Neuronal stem cell (in vitro differentiated cells): Measurements from ENCODE around the gene KRTAP10-1.

Source experiments
- DNase-seq: peaks from one replicate; pipeline ENCODE4 v3.0.0-alpha.2; 2013; ENCODE audit warnings: low spot score
- H2AFZ ChIP-seq: one replicate; pipeline ENCODE4 v1.6.1; 2013; ENCODE audit warnings: mild to moderate bottlenecking, low read length, inconsistent platforms
- H2AK5ac ChIP-seq: 2 replicates; pipeline ENCODE4 v1.6.1; 2013; ENCODE audit warnings: low read depth, mild to moderate bottlenecking, inconsistent platforms, low read length, moderate library complexity, mixed read lengths
- H2BK120ac ChIP-seq: 2 replicates; pipeline ENCODE4 v1.6.1; 2013; ENCODE audit warnings: low read depth, mild to moderate bottlenecking, inconsistent platforms, low read length, moderate library complexity, mixed read lengths
- H2BK12ac ChIP-seq: one replicate; pipeline ENCODE4 v1.6.1; 2013; ENCODE audit warnings: low read length, inconsistent platforms
- H2BK15ac ChIP-seq: 2 replicates; pipeline ENCODE4 v1.6.1; 2013; ENCODE audit warnings: mild to moderate bottlenecking, low read length, inconsistent platforms, mixed read lengths
- H2BK5ac ChIP-seq: one replicate; pipeline ENCODE4 v1.6.1; 2013; ENCODE audit warnings: inconsistent platforms, mild to moderate bottlenecking, low read length, moderate library complexity
- H3K14ac ChIP-seq: one replicate; pipeline ENCODE4 v1.6.1; 2013; ENCODE audit warnings: low read length, inconsistent platforms
- H3K18ac ChIP-seq: 2 replicates; pipeline ENCODE4 v1.6.1; 2013; ENCODE audit warnings: low read length, inconsistent platforms
- H3K23ac ChIP-seq: 2 replicates; pipeline ENCODE4 v1.6.1; 2013; ENCODE audit warnings: low read depth, mild to moderate bottlenecking, mixed read lengths, low read length, inconsistent platforms; ENCODE audit not compliant: poor library complexity
- H3K27ac ChIP-seq: replicated peaks from 3 replicates; pipeline ENCODE4 v1.5.1; 2013; ENCODE audit warnings: low read length, inconsistent platforms
- H3K27me3 ChIP-seq, 3 experiments: 2 replicates each; pipeline ENCODE4 v1.6.1; 2013; ENCODE audit warnings: low read length in 3 of 3, mild to moderate bottlenecking in 2 of 3, inconsistent platforms in 1 of 3, low read depth in 1 of 3, mixed read lengths in 1 of 3, moderate library complexity in 1 of 3; ENCODE audit not compliant: control insufficient read depth in 3 of 3, insufficient read depth in 3 of 3
- H3K36me3 ChIP-seq, 2 donors: replicated peaks in 1 of 2; 2 replicates each; pipeline ENCODE4 v1.6.1; 2013; ENCODE audit warnings: low read length in 2 of 2; ENCODE audit not compliant: control insufficient read depth in 2 of 2, insufficient read depth in 2 of 2
- H3K4ac ChIP-seq: 2 replicates; pipeline ENCODE4 v1.6.1; 2013; ENCODE audit warnings: inconsistent platforms, mild to moderate bottlenecking, low read length, moderate library complexity
- H3K4me1 ChIP-seq, 2 donors: 1 replicate in 1 of 2; 2 replicates in 1 of 2; pipeline ENCODE4 v1.6.1; 2013; ENCODE audit warnings: low read length in 2 of 2, low read depth in 1 of 2; ENCODE audit not compliant: control insufficient read depth in 2 of 2, insufficient read depth in 1 of 2
- H3K4me2 ChIP-seq: one replicate; pipeline ENCODE4 v1.6.1; 2013; ENCODE audit warnings: mild to moderate bottlenecking, low read length, inconsistent platforms; ENCODE audit not compliant: insufficient read depth, poor library complexity, severe bottlenecking
- H3K4me3 ChIP-seq, 2 donors: 2 replicates each; pipeline ENCODE4 v1.5.1; 2013; ENCODE audit warnings: low read length in 2 of 2, mild to moderate bottlenecking in 2 of 2, inconsistent platforms in 1 of 2, moderate library complexity in 1 of 2
- H3K79me1 ChIP-seq: one replicate; pipeline ENCODE4 v1.6.1; 2013; ENCODE audit warnings: low read depth, mild to moderate bottlenecking, inconsistent platforms, low read length, moderate library complexity
- H3K9ac ChIP-seq: one replicate; pipeline ENCODE4 v1.6.1; 2013; ENCODE audit warnings: mild to moderate bottlenecking, low read depth, low read length, inconsistent platforms; ENCODE audit not compliant: poor library complexity
- H3K9me3 ChIP-seq, 2 donors: replicated peaks in 1 of 2; 2 replicates each; pipeline versions ENCODE3 to v1.6.1; 2013; ENCODE audit warnings: low read length in 2 of 2, mild to moderate bottlenecking in 2 of 2, inconsistent platforms in 1 of 2, low read depth in 1 of 2, mixed read lengths in 1 of 2, moderate library complexity in 1 of 2; ENCODE audit not compliant: control insufficient read depth in 2 of 2, insufficient read depth in 1 of 2
- H4K8ac ChIP-seq: one replicate; pipeline ENCODE4 v1.6.1; 2013; ENCODE audit warnings: low read depth, mild to moderate bottlenecking, inconsistent platforms, low read length, moderate library complexity
- H4K91ac ChIP-seq: one replicate; pipeline ENCODE4 v1.6.1; 2013; ENCODE audit warnings: low read length, low read depth, mild to moderate bottlenecking, inconsistent platforms; ENCODE audit not compliant: poor library complexity
- WGBS, 2 donors: extraction: QIAGEN DNeasy Blood & Tissue Kit; methylation state at CpG; one replicate each; pipeline ENCODE4 v1.1.7; 2013; ENCODE audit warnings: missing lambda C conversion rate in 2 of 2, mixed read lengths in 1 of 2; ENCODE audit not compliant: insufficient read length in 2 of 2, insufficient replicate concordance in 1 of 2; ENCODE audit errors: extremely low coverage in 2 of 2; 5-methylcytosine and 5-hydroxymethylcytosine counted together

Gene KRTAP10-1

GRCh38 chr21:44528634-44528995 lies 11.4 kb downstream of the KRTAP10-1 start:
- Histone ChIP-seq H3K27me3 (peaks cover 0 to 19% (median 0%) of the 10 kb centered on the region in 3 experiments), H2BK120ac (no peak overlapping the region), H2AFZ (no peak overlapping the region), H3K36me3 (no peaks in the 10 kb centered on the region), H2BK15ac (no peak overlapping the region), H3K14ac (no peak overlapping the region), H4K8ac (no peak overlapping the region), H3K27ac (no peak overlapping the region), H3K4me2 (no peak overlapping the region), H2BK5ac (no peak overlapping the region), H3K4me3 (no peak overlapping the region), H3K23ac (no peak overlapping the region), H4K91ac (peak overlapping the region; percentile 16), H2BK12ac (no peak overlapping the region), H3K4me1 (no peaks in the 10 kb centered on the region), H2AK5ac (peak overlapping the region; percentile 6), H3K79me1 (no peaks in the 10 kb centered on the region), H3K4ac (no peak overlapping the region), H3K9me3 (peaks cover 0 to 6% of the 10 kb centered on the region in 2 donors), H3K18ac (peak overlapping the region; percentile 42), H3K9ac (no peak overlapping the region)
- WGBS, 2 donors, result no CpG with 5 or more reads among the region's 10 CpGs
- DNase-seq, result no peak

- Histone ChIP-seq H3K36me3 (no peaks in the 10 kb centered on the region), H2BK12ac (no peak overlapping the region), H3K79me1 (no peaks in the 10 kb centered on the region), H3K27me3 (peaks cover 0 to 17% (median 0%) of the 10 kb centered on the region in 3 experiments), H4K8ac (no peak overlapping the region), H3K9me3 (peaks cover 0 to 6% of the 10 kb centered on the region in 2 donors), H3K4ac (no peak overlapping the region), H3K23ac (no peak overlapping the region), H3K18ac (peak overlapping the region; percentile 42), H2BK120ac (no peak overlapping the region), H2AK5ac (peak overlapping the region; percentile 50), H2BK15ac (peak overlapping the region; percentile 65), H3K9ac (peak overlapping the region; percentile 40), H3K4me1 (no peaks in the 10 kb centered on the region), H3K4me2 (no peak overlapping the region), H3K14ac (no peak overlapping the region), H3K4me3 (no peak overlapping the region), H2AFZ (no peak overlapping the region), H3K27ac (no peak overlapping the region), H4K91ac (peak overlapping the region; percentile 16), H2BK5ac (peak overlapping the region; percentile 39)
- no peak for DNase-seq
- WGBS, 2 donors, result no CpG with 5 or more reads among the region's 18 CpGs
Observed at GRCh38 chr21:44527983-44528633, 11.9 kb downstream of the KRTAP10-1 start.

- peaks cover 0 to 16% (median 0%) of the 10 kb centered on the region in 3 experiments for H3K27me3 ChIP-seq
- H2AFZ ChIP-seq, result no peak overlapping the region
- no peak overlapping the region for H4K91ac ChIP-seq
- H4K8ac ChIP-seq, result no peak overlapping the region
- no peak overlapping the region for H3K4me2 ChIP-seq
- no peak overlapping the region for H3K18ac ChIP-seq
- H3K79me1 ChIP-seq, result no peaks in the 10 kb centered on the region
- H2BK12ac ChIP-seq, result no peak overlapping the region
- H2BK120ac ChIP-seq, result no peak overlapping the region
- H3K4me1 ChIP-seq, result no peaks in the 10 kb centered on the region
- DNase-seq, result no peak
- H2BK5ac ChIP-seq, result peak overlapping the region; percentile 39
- peaks cover 0 to 6% of the 10 kb centered on the region in 2 donors for H3K9me3 ChIP-seq
- no peaks in the 10 kb centered on the region for H3K36me3 ChIP-seq
- no peak overlapping the region for H3K4ac ChIP-seq
- H2BK15ac ChIP-seq, result peak overlapping the region; percentile 65
- no peak overlapping the region for H3K14ac ChIP-seq
- H3K9ac ChIP-seq, result no peak overlapping the region
- no CpG with 5 or more reads among the region's 37 CpGs for WGBS, 2 donors
- H3K4me3 ChIP-seq, result no peak overlapping the region
- no peak overlapping the region for H3K27ac ChIP-seq
- peak overlapping the region; percentile 50 for H2AK5ac ChIP-seq
- no peak overlapping the region for H3K23ac ChIP-seq
Observed at GRCh38 chr21:44527156-44527982, 12.6 kb downstream of the KRTAP10-1 start.
